Calu3 (cell line): ENCODE measurements around the gene CELA2A. TPM values are rescaled to one million over a fixed set of nuclear protein-coding genes. Genes with fewer than 3 reads are reported as not detected.

Experiments used
- total RNA-seq: library from RNA; stranded (reverse); gene quantifications from 2 replicates; pipeline ENCODE4 v1.2.3, GENCODE V29; 2022

The CELA2A gene
- total RNA-seq, 1 experiment from 2014 or later = not detected

Other genes starting within 250 kb of the CELA2A start
- gene FHAD1, start 209.5 kb upstream of the CELA2A start, total RNA-seq = 0.98 and 2.7 TPM in 2 replicates
- gene EFHD2, start 46.8 kb upstream of the CELA2A start, total RNA-seq = 51.0 and 57.8 TPM in 2 replicates
- not detected in 2 replicates for gene CTRC, start 18.3 kb upstream of the CELA2A start, total RNA-seq
- not detected in 2 replicates for gene CELA2B, start 19.4 kb downstream of the CELA2A start, total RNA-seq
- gene CASP9, start 67.5 kb downstream of the CELA2A start, total RNA-seq = 8.4 and 8.8 TPM in 2 replicates
- gene DNAJC16, start 70.1 kb downstream of the CELA2A start, total RNA-seq = 18.2 and 20.6 TPM in 2 replicates
- gene AGMAT, start 128.3 kb downstream of the CELA2A start, total RNA-seq = 2.5 and 5.2 TPM in 2 replicates
- 27.0 and 30.1 TPM in 2 replicates for gene DDI2, start 160.7 kb downstream of the CELA2A start, total RNA-seq
- 30.4 and 33.4 TPM in 2 replicates for gene PLEKHM2, start 227.6 kb downstream of the CELA2A start, total RNA-seq